RWPE2 (cell line): ENCODE data around the gene CETN2.
"Not testable (repeated sequence)": the region's sequence is repeated elsewhere in the genome, so short reads cannot be mapped to it uniquely, and the experiment has no call there.

ENCODE experiments used
- ATAC-seq: fragments of 200-7000 bp; cut with Tn5 transposase; 3 replicates; pipeline ENCODE4 v1.9.1; 2021; ENCODE audit warnings: low read depth
- DNase-seq: peaks from one replicate; pipeline ENCODE4 v3.0.0-alpha.2; 2020; ENCODE audit warnings: low spot score
- H3K27ac ChIP-seq: fragments of 450-650 bp; 2 replicates; pipeline ENCODE4 v1.5.1; 2017; ENCODE audit warnings: mild to moderate bottlenecking; ENCODE audit not compliant: poor library complexity, severe bottlenecking
- H3K27me3 ChIP-seq: fragments of 250-450 bp; sonication (Bioruptor Pico); 2 replicates; pipeline ENCODE4 v1.5.1; 2021; ENCODE audit warnings: mild to moderate bottlenecking, moderate library complexity; ENCODE audit not compliant: insufficient read depth, poor library complexity, severe bottlenecking
- H3K36me3 ChIP-seq: fragments of 250-450 bp; sonication (Bioruptor Pico); 2 replicates; pipeline ENCODE4 v1.5.1; 2020; ENCODE audit warnings: low read depth, mild to moderate bottlenecking, moderate library complexity
- H3K4me1 ChIP-seq: fragments of 250-450 bp; sonication (Bioruptor Pico); 2 replicates; pipeline ENCODE4 v1.5.1; 2021; ENCODE audit warnings: mild to moderate bottlenecking, moderate library complexity; ENCODE audit not compliant: insufficient read depth, poor library complexity, severe bottlenecking
- H3K4me3 ChIP-seq: fragments of 250-450 bp; sonication (Bioruptor Pico); 2 replicates; pipeline ENCODE4 v1.5.1; 2021; ENCODE audit warnings: mild to moderate bottlenecking, moderate library complexity; ENCODE audit not compliant: severe bottlenecking
- H3K9me3 ChIP-seq: fragments of 250-450 bp; sonication (Bioruptor Pico); 2 replicates; pipeline ENCODE4 v1.5.1; 2021; ENCODE audit warnings: mild to moderate bottlenecking, moderate library complexity; ENCODE audit not compliant: severe bottlenecking
- TF ChIP-seq, protein P1 (sequence below): fragments of 450-650 bp; IDR thresholded peaks from one replicate; pipeline ENCODE4 v1.5.1; 2017; ENCODE audit warnings: mild to moderate bottlenecking, moderate library complexity; ENCODE audit not compliant: poor library complexity, severe bottlenecking

CETN2 gene

DNA sequence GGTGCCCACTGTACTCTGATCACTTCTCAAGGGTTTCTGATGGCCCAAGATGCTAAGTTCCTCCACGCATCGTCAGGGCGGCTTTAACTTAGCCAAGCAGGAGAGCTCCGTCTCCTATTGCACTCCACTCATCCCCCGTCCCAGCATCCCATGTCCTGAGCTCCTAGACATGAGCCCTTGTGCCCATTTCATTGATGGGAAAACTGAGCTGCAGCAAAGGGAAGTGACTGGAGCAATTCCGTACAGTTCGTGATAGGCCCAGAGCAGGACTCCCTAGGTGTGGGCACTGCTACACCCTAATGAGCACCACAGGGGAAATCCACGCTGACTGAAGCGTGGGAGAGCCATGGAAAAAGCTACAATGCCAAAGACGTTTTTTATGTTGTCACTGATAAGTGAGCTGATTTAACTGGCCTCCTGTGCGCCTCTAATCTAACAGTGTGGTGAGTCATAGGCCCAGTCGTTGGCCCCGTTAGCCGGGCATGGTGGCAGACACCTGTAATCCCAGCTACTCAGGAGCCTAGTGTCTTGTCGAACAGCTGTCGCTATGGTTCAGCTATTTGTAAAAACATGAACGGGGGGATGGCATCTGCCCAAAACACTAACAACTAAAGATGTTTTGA, 15.2 kb upstream of the CETN2 start:
- TF ChIP-seq, protein P1, sequence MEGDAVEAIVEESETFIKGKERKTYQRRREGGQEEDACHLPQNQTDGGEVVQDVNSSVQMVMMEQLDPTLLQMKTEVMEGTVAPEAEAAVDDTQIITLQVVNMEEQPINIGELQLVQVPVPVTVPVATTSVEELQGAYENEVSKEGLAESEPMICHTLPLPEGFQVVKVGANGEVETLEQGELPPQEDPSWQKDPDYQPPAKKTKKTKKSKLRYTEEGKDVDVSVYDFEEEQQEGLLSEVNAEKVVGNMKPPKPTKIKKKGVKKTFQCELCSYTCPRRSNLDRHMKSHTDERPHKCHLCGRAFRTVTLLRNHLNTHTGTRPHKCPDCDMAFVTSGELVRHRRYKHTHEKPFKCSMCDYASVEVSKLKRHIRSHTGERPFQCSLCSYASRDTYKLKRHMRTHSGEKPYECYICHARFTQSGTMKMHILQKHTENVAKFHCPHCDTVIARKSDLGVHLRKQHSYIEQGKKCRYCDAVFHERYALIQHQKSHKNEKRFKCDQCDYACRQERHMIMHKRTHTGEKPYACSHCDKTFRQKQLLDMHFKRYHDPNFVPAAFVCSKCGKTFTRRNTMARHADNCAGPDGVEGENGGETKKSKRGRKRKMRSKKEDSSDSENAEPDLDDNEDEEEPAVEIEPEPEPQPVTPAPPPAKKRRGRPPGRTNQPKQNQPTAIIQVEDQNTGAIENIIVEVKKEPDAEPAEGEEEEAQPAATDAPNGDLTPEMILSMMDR, result no peak
- Histone ChIP-seq H3K27ac (no peak overlapping the region), H3K9me3 (no peaks in the 10 kb centered on the region), H3K4me1 (no peaks in the 10 kb centered on the region), H3K4me3 (no peak overlapping the region), H3K27me3 (no peaks in the 10 kb centered on the region), H3K36me3 (peaks cover 5% of the 10 kb centered on the region; the same call in 1 of the 2 replicates)
- no peak for ATAC-seq
- no peak for DNase-seq

DNA sequence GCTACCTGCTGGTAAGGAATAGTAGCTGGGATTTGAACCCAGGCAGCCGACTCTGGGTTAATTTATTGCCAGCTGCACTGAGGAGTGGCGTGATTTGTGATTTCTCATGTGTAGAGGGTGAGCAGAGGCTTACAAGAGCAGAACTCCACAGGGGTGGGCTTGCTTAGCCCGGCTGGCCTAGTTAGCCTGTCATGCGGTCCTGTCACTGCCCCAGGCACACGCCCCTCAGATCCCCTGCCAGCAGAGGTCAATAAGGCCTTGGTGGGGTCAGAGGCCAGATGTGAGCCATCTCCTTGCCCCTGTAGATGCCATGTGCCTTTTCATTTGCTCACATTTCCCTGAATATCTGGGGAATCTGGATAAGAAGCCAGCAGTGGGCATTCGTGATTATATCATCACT, 13.7 kb upstream of the CETN2 start:
- no peaks in the 10 kb centered on the region for H3K27me3 ChIP-seq
- peaks cover 5% of the 10 kb centered on the region; the same call in 1 of the 2 replicates for H3K36me3 ChIP-seq
- TF ChIP-seq, protein P1, result no peak
- H3K9me3 ChIP-seq, result no peaks in the 10 kb centered on the region
- H3K4me1 ChIP-seq, result no peaks in the 10 kb centered on the region
- ATAC-seq (no peak), DNase-seq (no peak)
- H3K4me3 ChIP-seq, result no peak overlapping the region
- no peak overlapping the region for H3K27ac ChIP-seq

DNA sequence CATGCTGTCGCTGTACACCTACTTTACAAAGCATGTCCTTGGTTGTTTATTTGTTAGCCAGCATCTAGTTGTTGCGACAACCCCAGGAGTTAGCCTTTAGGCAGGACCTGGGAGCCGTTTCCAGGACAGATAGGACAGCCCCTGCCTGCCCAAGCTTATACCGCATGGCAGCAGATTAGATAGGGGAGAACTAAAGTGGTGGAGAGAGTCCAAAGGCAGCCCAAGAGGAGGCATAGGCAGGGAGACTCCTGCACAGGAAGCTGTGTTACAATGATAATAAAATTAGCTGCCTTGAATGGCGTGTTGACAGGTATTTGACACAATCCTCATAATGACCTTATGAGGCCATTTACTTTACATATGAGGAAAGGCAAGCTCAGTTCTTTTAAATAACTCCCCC, 13.3 kb upstream of the CETN2 start:
- DNase-seq (no peak), ATAC-seq (no peak)
- H3K27me3 ChIP-seq, result no peaks in the 10 kb centered on the region
- no peaks in the 10 kb centered on the region for H3K9me3 ChIP-seq
- H3K4me1 ChIP-seq, result no peaks in the 10 kb centered on the region
- TF ChIP-seq, protein P1, result no peak
- no peak overlapping the region for H3K27ac ChIP-seq
- H3K4me3 ChIP-seq, result no peak overlapping the region
- H3K36me3 ChIP-seq, result peaks cover 5% of the 10 kb centered on the region; the same call in 1 of the 2 replicates

DNA sequence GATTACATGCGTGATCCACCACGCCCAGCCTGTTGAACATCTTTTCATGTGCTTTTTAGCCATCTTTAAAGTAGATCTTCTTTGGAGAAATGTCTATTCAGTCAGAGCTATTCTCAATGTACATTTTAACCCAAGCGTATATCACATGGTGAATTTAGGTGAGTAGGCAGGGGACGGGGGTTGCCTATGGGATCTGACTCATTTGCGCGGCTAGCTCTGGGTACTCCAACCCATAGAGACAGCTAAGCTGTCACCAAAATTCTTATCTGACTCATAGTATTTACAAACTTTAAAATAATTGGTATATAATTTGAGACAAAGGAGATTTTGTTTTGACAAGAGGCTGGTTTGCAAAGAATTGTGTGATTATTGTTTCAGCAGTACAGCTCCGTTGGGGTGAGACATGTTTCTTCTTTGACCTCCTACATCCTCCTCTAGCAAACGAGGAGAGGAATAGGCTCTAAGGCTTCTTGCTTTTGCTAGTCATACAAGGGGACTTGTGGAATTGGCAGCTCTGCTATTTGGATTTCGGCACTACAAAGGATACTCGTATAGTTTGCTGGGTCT, 12.3 kb upstream of the CETN2 start:
- DNase-seq (no peak), ATAC-seq (no peak)
- no peaks in the 10 kb centered on the region for H3K9me3 ChIP-seq
- no peaks in the 10 kb centered on the region for H3K27me3 ChIP-seq
- H3K4me1 ChIP-seq, result no peaks in the 10 kb centered on the region
- peaks cover 5% of the 10 kb centered on the region; the same call in 1 of the 2 replicates for H3K36me3 ChIP-seq
- no peak overlapping the region for H3K4me3 ChIP-seq
- TF ChIP-seq, protein P1, result no peak
- H3K27ac ChIP-seq, result no peak overlapping the region

DNA sequence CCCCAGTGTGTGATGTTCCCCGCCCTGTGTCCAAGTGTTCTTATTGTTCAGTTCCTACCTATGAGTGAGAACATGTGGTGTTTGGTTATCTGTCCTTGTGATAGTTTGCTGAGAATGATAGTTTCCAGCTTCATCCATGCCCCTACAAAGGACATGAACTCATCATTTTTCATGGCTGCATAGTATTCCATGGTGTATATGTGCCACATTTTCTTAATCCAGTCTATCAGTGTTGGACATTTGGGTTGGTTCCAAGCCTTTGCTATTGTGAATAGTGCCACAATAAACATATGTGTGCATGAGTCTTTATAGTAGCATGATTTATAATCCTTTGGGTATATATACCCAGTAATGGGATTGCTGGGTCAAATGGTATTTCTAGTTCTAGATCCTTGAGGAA, 4.9 kb upstream of the CETN2 start:
- DNase-seq, H3K27me3 ChIP-seq, H3K4me1 ChIP-seq, H3K27ac ChIP-seq, H3K4me3 ChIP-seq, ATAC-seq, H3K9me3 ChIP-seq: not testable (repeated sequence)
- H3K36me3 ChIP-seq, result peaks cover 22% of the 10 kb centered on the region
